Measurements from ENCODE around the gene TTLL11. TPM values are rescaled to one million over a fixed set of nuclear protein-coding genes. Genes with fewer than 3 reads are reported as not detected.

TTLL11 gene
- total RNA-seq, 1 donor from 2014 or later: 23.6 TPM

Small RNA genes lying within 50 kb of the gene (small RNA-seq; reads per million reads assigned to genes)
- gene MIR4478: not detected

Other genes starting within 250 kb of the TTLL11 start
- 33.8 TPM for gene NDUFA8, start 66.5 kb upstream of the TTLL11 start, total RNA-seq
- gene MORN5, start 66.6 kb upstream of the TTLL11 start, total RNA-seq: 0.82 TPM
- 11.8 TPM for gene LHX6, start 135.6 kb upstream of the TTLL11 start, total RNA-seq
- gene RBM18, start 171.5 kb upstream of the TTLL11 start, total RNA-seq: 15.9 TPM
- 24.5 TPM for gene MRRF, start 171.6 kb upstream of the TTLL11 start, total RNA-seq

All from frontal cortex (tissue), 1 donor.